ENCODE measurements around the gene BCAS3.

Gene BCAS3

GRCh38 chr17:61199431-61200338 lies 522.0 kb downstream of the BCAS3 start:
- no peak for DNase-seq (ENCODE audit: low read depth)

GRCh38 chr17:61200339-61200715 lies 522.7 kb downstream of the BCAS3 start:
- DNase-seq (ENCODE audit: low read depth) = no peak

GRCh38 chr17:61201211-61201610 lies 523.6 kb downstream of the BCAS3 start:
- DNase-seq (ENCODE audit: low read depth) = no peak

GRCh38 chr17:61202564-61202963 lies 524.9 kb downstream of the BCAS3 start:
- no peak for DNase-seq (ENCODE audit: low read depth)

- DNase-seq (ENCODE audit: low read depth) = no peak
Measured at GRCh38 chr17:61203671-61204131, 526.0 kb downstream of the BCAS3 start.

- no peak for DNase-seq (ENCODE audit: low read depth)
Measured at GRCh38 chr17:61204456-61204855, 526.8 kb downstream of the BCAS3 start.

GRCh38 chr17:61205401-61205800 lies 527.8 kb downstream of the BCAS3 start:
- DNase-seq (ENCODE audit: low read depth) = no peak

GRCh38 chr17:61205931-61206330 lies 528.3 kb downstream of the BCAS3 start:
- DNase-seq (ENCODE audit: low read depth) = no peak

- DNase-seq (ENCODE audit: low read depth) = no peak
Measured at GRCh38 chr17:61206922-61207321, 529.3 kb downstream of the BCAS3 start.

GRCh38 chr17:61208301-61209105 lies 530.9 kb downstream of the BCAS3 start:
- no peak for DNase-seq (ENCODE audit: low read depth)

GRCh38 chr17:61209106-61209439 lies 531.4 kb downstream of the BCAS3 start:
- no peak for DNase-seq (ENCODE audit: low read depth)

GRCh38 chr17:61209525-61209924 lies 531.9 kb downstream of the BCAS3 start:
- no peak for DNase-seq (ENCODE audit: low read depth)

GRCh38 chr17:61211236-61211635 lies 533.6 kb downstream of the BCAS3 start:
- no peak for DNase-seq (ENCODE audit: low read depth)

- DNase-seq (ENCODE audit: low read depth) = no peak
Measured at GRCh38 chr17:61212655-61213054, 535.0 kb downstream of the BCAS3 start.

GRCh38 chr17:61214753-61215152 lies 537.1 kb downstream of the BCAS3 start:
- DNase-seq (ENCODE audit: low read depth) = no peak

GRCh38 chr17:61216066-61216465 lies 538.4 kb downstream of the BCAS3 start:
- no peak for DNase-seq (ENCODE audit: low read depth)

- no peak for DNase-seq (ENCODE audit: low read depth)
Measured at GRCh38 chr17:61217878-61218437, 540.3 kb downstream of the BCAS3 start.

GRCh38 chr17:61218438-61218837 lies 540.8 kb downstream of the BCAS3 start:
- DNase-seq (ENCODE audit: low read depth) = no peak

- no peak for DNase-seq (ENCODE audit: low read depth)
Measured at GRCh38 chr17:61219460-61219859, 541.8 kb downstream of the BCAS3 start.

- DNase-seq (ENCODE audit: low read depth) = no peak
Measured at GRCh38 chr17:61221181-61221580, 543.5 kb downstream of the BCAS3 start.

GRCh38 chr17:61221597-61222471 lies 544.2 kb downstream of the BCAS3 start:
- no peak for DNase-seq (ENCODE audit: low read depth)

- no peak for DNase-seq (ENCODE audit: low read depth)
Measured at GRCh38 chr17:61223725-61224124, 546.1 kb downstream of the BCAS3 start.

Data from activated gamma-delta T cell treated with anti-CD3 and anti-CD28 coated beads, Interleukin-2, amount 50 U/mL, for 16 hours (primary cell).